ENCODE measurements around the gene IFNA4. TPM values are rescaled to one million over a fixed set of nuclear protein-coding genes. Genes with fewer than 3 reads are reported as not detected.
"Not testable (repeated sequence)": the region's sequence is repeated elsewhere in the genome, so short reads cannot be mapped to it uniquely, and the experiment has no call there.

Gene IFNA4
- total RNA-seq, 2 experiments from 2014 or later, result not detected

GRCh38 chr9:21205204-21205603 is 17.8 kb upstream of the IFNA4 start:
- no peak for DNase-seq (ENCODE audit: low spot score)
- TF ChIP-seq, protein P1, sequence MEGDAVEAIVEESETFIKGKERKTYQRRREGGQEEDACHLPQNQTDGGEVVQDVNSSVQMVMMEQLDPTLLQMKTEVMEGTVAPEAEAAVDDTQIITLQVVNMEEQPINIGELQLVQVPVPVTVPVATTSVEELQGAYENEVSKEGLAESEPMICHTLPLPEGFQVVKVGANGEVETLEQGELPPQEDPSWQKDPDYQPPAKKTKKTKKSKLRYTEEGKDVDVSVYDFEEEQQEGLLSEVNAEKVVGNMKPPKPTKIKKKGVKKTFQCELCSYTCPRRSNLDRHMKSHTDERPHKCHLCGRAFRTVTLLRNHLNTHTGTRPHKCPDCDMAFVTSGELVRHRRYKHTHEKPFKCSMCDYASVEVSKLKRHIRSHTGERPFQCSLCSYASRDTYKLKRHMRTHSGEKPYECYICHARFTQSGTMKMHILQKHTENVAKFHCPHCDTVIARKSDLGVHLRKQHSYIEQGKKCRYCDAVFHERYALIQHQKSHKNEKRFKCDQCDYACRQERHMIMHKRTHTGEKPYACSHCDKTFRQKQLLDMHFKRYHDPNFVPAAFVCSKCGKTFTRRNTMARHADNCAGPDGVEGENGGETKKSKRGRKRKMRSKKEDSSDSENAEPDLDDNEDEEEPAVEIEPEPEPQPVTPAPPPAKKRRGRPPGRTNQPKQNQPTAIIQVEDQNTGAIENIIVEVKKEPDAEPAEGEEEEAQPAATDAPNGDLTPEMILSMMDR (conservative IDR thresholded peaks at IDR 0.05; ENCODE audit: low read length), result no peak
- no peak for TF ChIP-seq EZH2phosphoT487 (IDR thresholded peaks at IDR 0.05; ENCODE audit: borderline replicate concordance, low read depth, low read length)
- Histone ChIP-seq H3K4me2 (ENCODE audit: low read length) (no peak overlapping the region), H3K27ac (ENCODE audit: low read depth, low read length, poor library complexity, severe bottlenecking) (no peak overlapping the region), H3K36me3 (ENCODE audit: insufficient read depth, low read length) (no peaks in the 10 kb centered on the region), H3K79me2 (ENCODE audit: insufficient read depth, low read depth, low read length) (no peaks in the 10 kb centered on the region), H3K9me3 (ENCODE audit: low read length) (no peaks in the 10 kb centered on the region), H2AFZ (ENCODE audit: low read length) (no peak overlapping the region), H3K4me1 (ENCODE audit: insufficient read depth, low read length, poor library complexity, severe bottlenecking) (no peaks in the 10 kb centered on the region), H3K9me2 (ENCODE audit: insufficient read depth, low read length) (no peaks in the 10 kb centered on the region), H4K20me1 (ENCODE audit: insufficient read depth, low read length) (no peaks in the 10 kb centered on the region), H3K4me3 (ENCODE audit: low read depth, low read length, poor library complexity, severe bottlenecking) (no peak overlapping the region)
- CTCF ChIA-PET (ENCODE audit: unreplicated experiment), result no interaction called here
- BruUV-seq (replicated peaks), result no TSS peak
- intact Hi-C loops (cut with micrococcal nuclease; ENCODE audit: unreplicated experiment), result no loop called here
- POLR2A ChIA-PET, result no interaction called here

GRCh38 chr9:21202105-21202504 is 14.7 kb upstream of the IFNA4 start, which contains the start of gene IFNA7:
TSS of gene IFNA7 (minus strand) at chr9:21202205. CDS start at chr9:21202165, 40 bp downstream.
- H3K79me2 ChIP-seq (ENCODE audit: insufficient read depth, low read depth, low read length); H2AFZ ChIP-seq (ENCODE audit: low read length); H4K20me1 ChIP-seq (ENCODE audit: insufficient read depth, low read length); H3K9me3 ChIP-seq (ENCODE audit: low read length); CTCF ChIA-PET (ENCODE audit: unreplicated experiment); DNase-seq (ENCODE audit: low spot score); H3K4me1 ChIP-seq (ENCODE audit: insufficient read depth, low read length, poor library complexity, severe bottlenecking); H3K4me3 ChIP-seq (ENCODE audit: low read depth, low read length, poor library complexity, severe bottlenecking); H3K27ac ChIP-seq (ENCODE audit: low read depth, low read length, poor library complexity, severe bottlenecking); BruUV-seq (replicated peaks); H3K36me3 ChIP-seq (ENCODE audit: insufficient read depth, low read length); H3K9me2 ChIP-seq (ENCODE audit: insufficient read depth, low read length); H3K4me2 ChIP-seq (ENCODE audit: low read length); intact Hi-C loops (cut with micrococcal nuclease; ENCODE audit: unreplicated experiment): not testable (repeated sequence)
- POLR2A ChIA-PET, result interaction anchor here (0.6 to 1.5 kb wide), 3 partner anchors 16 to 1814 kb away, joined by 3 to 4 read pairs (median 3); no protein-coding TSS in a partner anchor

- H4K20me1 ChIP-seq (ENCODE audit: insufficient read depth, low read length); CTCF ChIA-PET (ENCODE audit: unreplicated experiment); H3K9me2 ChIP-seq (ENCODE audit: insufficient read depth, low read length); BruUV-seq (replicated peaks); H3K79me2 ChIP-seq (ENCODE audit: insufficient read depth, low read depth, low read length); H3K36me3 ChIP-seq (ENCODE audit: insufficient read depth, low read length); H3K4me3 ChIP-seq (ENCODE audit: low read depth, low read length, poor library complexity, severe bottlenecking); H2AFZ ChIP-seq (ENCODE audit: low read length); H3K27ac ChIP-seq (ENCODE audit: low read depth, low read length, poor library complexity, severe bottlenecking); H3K4me1 ChIP-seq (ENCODE audit: insufficient read depth, low read length, poor library complexity, severe bottlenecking); H3K9me3 ChIP-seq (ENCODE audit: low read length): not testable (repeated sequence)
- H3K4me2 ChIP-seq (ENCODE audit: low read length), result peak overlapping the region; percentile 26; the same call in 1 of the 2 replicates
- intact Hi-C loops (cut with micrococcal nuclease; ENCODE audit: unreplicated experiment), result loop anchor here (10.0 kb wide), 1 partner anchor 590 kb away; no protein-coding TSS in a partner anchor
- POLR2A ChIA-PET, result interaction anchor here (0.6 kb wide), 1 partner anchor 211 kb away, joined by 5 read pairs; no protein-coding TSS in a partner anchor
- DNase-seq (ENCODE audit: low spot score), result peak; percentile 40
- TF ChIP-seq, protein P1 (conservative IDR thresholded peaks at IDR 0.05; ENCODE audit: low read length), result peak; percentile 73
Observed at GRCh38 chr9:21194867-21195776, 7.7 kb upstream of the IFNA4 start.

Measured in OCI-LY7 (cell line).